Smooth muscle cell (in vitro differentiated cells): ENCODE results near the gene ARF1. TPM values are rescaled to one million over a fixed set of nuclear protein-coding genes. Genes with fewer than 3 reads are reported as not detected.

ENCODE experiments used
- DNase-seq: peaks from one replicate; lab custom pipeline; 2025; ENCODE audit not compliant: unreplicated experiment; lab: John Stamatoyannopoulos, UW
- H2AFZ ChIP-seq: fragments of 200-600 bp; sonication (generic); 2 replicates; pipeline ENCODE4 v1.6.0; 2016; ENCODE audit warnings: antibody characterized with exemption, low read depth, mild to moderate bottlenecking
- H3F3A ChIP-seq: fragments of 200-600 bp; sonication (generic); 2 replicates; pipeline ENCODE4 v1.6.0; 2017; ENCODE audit warnings: antibody characterized with exemption, low read depth
- H3K27ac ChIP-seq: fragments of 200-600 bp; sonication (generic); 2 replicates; pipeline ENCODE4 v1.5.1; 2016; ENCODE audit warnings: low read depth, mild to moderate bottlenecking
- H3K27me3 ChIP-seq: fragments of 200-600 bp; sonication (generic); 2 replicates; pipeline ENCODE4 v1.6.1; 2016; ENCODE audit warnings: low read depth, mild to moderate bottlenecking
- H3K36me3 ChIP-seq: fragments of 200-600 bp; sonication (generic); 2 replicates; pipeline ENCODE4 v1.5.1; 2016; ENCODE audit warnings: low read depth
- H3K4me1 ChIP-seq: fragments of 200-600 bp; sonication (generic); 2 replicates; pipeline ENCODE4 v1.5.1; 2016; ENCODE audit warnings: low read depth
- H3K4me2 ChIP-seq: fragments of 200-600 bp; sonication (generic); 2 replicates; pipeline ENCODE4 v1.6.0; 2016; ENCODE audit warnings: mild to moderate bottlenecking
- H3K4me3 ChIP-seq: fragments of 200-600 bp; sonication (generic); 2 replicates; pipeline ENCODE4 v1.5.1; 2016; ENCODE audit warnings: mild to moderate bottlenecking
- H3K79me2 ChIP-seq: fragments of 200-600 bp; sonication (generic); 2 replicates; pipeline ENCODE4 v1.6.0; 2016; ENCODE audit warnings: low read depth, mild to moderate bottlenecking
- H3K9ac ChIP-seq: fragments of 200-600 bp; sonication (generic); 2 replicates; pipeline ENCODE4 v1.6.0; 2016; ENCODE audit warnings: low read depth
- H3K9me3 ChIP-seq: fragments of 200-600 bp; sonication (generic); replicated peaks from 2 replicates; pipeline ENCODE4 v1.5.1; 2016; ENCODE audit warnings: low read depth
- H4K20me1 ChIP-seq: fragments of 200-600 bp; sonication (generic); 2 replicates; pipeline ENCODE4 v1.6.0; 2016; ENCODE audit warnings: low read depth
- WGBS: methylation state at CpG from one replicate; pipeline ENCODE4 v1.1.7; 2016; ENCODE audit warnings: low lambda C conversion rate; 5-methylcytosine and 5-hydroxymethylcytosine counted together
- polyA plus RNA-seq: library from polyadenylated mRNA; unstranded; fragments of >200 nt; fragmentation: Nextera tagmentation; extraction: Ambion mirVana; gene quantifications from 2 replicates; pipeline ENCODE4 v1.2.1, GENCODE V29; 2016
- total RNA-seq: library from RNA; depleted of rRNA; stranded (reverse); fragments of >200 nt; gene quantifications from 2 replicates; pipeline ENCODE4 v1.2.3, GENCODE V29; 2014
- TF ChIP-seq, protein P1 (sequence below): fragments of 200-600 bp; sonication (generic); IDR thresholded peaks from 2 replicates; pipeline ENCODE4 v1.5.1; 2017; ENCODE audit warnings: borderline replicate concordance, mild to moderate bottlenecking, antibody characterized with exemption; ENCODE audit not compliant: insufficient read depth, poor library complexity, severe bottlenecking

The ARF1 gene
- total and polyA plus RNA-seq, 2 experiments from 2014 or later: 237 to 698 TPM

DNA sequence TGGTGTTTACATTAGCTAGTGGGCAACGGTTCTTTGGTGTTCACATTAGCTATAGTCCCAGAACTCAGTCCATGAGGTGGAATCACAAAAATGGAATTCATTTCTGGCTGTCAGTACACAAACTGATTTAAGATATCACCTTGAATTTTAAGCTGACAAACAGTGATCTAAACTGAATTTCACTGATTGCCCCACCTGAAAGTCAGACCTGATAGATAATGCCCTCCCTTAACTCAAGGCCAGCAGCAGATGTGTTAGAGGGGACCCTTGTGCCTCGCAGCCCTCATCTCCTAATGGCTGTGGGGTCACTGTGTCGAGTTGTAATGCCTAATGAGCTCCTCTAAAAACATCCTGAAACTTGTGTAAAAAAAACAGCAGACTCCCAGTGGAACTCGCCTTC, 8.6 kb downstream of the ARF1 start:
- TF ChIP-seq, protein P1, sequence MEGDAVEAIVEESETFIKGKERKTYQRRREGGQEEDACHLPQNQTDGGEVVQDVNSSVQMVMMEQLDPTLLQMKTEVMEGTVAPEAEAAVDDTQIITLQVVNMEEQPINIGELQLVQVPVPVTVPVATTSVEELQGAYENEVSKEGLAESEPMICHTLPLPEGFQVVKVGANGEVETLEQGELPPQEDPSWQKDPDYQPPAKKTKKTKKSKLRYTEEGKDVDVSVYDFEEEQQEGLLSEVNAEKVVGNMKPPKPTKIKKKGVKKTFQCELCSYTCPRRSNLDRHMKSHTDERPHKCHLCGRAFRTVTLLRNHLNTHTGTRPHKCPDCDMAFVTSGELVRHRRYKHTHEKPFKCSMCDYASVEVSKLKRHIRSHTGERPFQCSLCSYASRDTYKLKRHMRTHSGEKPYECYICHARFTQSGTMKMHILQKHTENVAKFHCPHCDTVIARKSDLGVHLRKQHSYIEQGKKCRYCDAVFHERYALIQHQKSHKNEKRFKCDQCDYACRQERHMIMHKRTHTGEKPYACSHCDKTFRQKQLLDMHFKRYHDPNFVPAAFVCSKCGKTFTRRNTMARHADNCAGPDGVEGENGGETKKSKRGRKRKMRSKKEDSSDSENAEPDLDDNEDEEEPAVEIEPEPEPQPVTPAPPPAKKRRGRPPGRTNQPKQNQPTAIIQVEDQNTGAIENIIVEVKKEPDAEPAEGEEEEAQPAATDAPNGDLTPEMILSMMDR: no peak
- H3K36me3 ChIP-seq: no peaks in the 10 kb centered on the region
- H3K4me2 ChIP-seq: no peak overlapping the region
- WGBS: 90% methylated on average over 4 of the region's 4 CpGs
- H2AFZ ChIP-seq: no peak overlapping the region
- peaks cover 21% of the 10 kb centered on the region for H3F3A ChIP-seq
- peaks cover 100% of the 10 kb centered on the region for H4K20me1 ChIP-seq
- no peaks in the 10 kb centered on the region for H3K9me3 ChIP-seq
- peaks cover 100% of the 10 kb centered on the region for H3K79me2 ChIP-seq
- peaks cover 21% of the 10 kb centered on the region for H3K4me1 ChIP-seq
- H3K9ac ChIP-seq: no peak overlapping the region
- H3K4me3 ChIP-seq: no peak overlapping the region
- no peaks in the 10 kb centered on the region for H3K27me3 ChIP-seq
- peak overlapping the region; percentile 96 for H3K27ac ChIP-seq
- no peak for DNase-seq

GRCh38 chr1:228092342-228093049, 10.0 kb downstream of the ARF1 start:
- H3K36me3 ChIP-seq: no peaks in the 10 kb centered on the region
- no peaks in the 10 kb centered on the region for H3K27me3 ChIP-seq
- peak overlapping the region; percentile 96 for H3K27ac ChIP-seq
- TF ChIP-seq, protein P1: no peak
- no peak overlapping the region for H2AFZ ChIP-seq
- H3K9ac ChIP-seq: no peak overlapping the region
- WGBS: 91% methylated on average over 11 of the region's 11 CpGs
- peaks cover 100% of the 10 kb centered on the region for H3K79me2 ChIP-seq
- H3F3A ChIP-seq: peaks cover 23% of the 10 kb centered on the region
- no peak overlapping the region for H3K4me2 ChIP-seq
- H3K9me3 ChIP-seq: no peaks in the 10 kb centered on the region
- no peak for DNase-seq
- peaks cover 9% of the 10 kb centered on the region for H3K4me1 ChIP-seq
- peaks cover 100% of the 10 kb centered on the region for H4K20me1 ChIP-seq
- H3K4me3 ChIP-seq: no peak overlapping the region

DNA sequence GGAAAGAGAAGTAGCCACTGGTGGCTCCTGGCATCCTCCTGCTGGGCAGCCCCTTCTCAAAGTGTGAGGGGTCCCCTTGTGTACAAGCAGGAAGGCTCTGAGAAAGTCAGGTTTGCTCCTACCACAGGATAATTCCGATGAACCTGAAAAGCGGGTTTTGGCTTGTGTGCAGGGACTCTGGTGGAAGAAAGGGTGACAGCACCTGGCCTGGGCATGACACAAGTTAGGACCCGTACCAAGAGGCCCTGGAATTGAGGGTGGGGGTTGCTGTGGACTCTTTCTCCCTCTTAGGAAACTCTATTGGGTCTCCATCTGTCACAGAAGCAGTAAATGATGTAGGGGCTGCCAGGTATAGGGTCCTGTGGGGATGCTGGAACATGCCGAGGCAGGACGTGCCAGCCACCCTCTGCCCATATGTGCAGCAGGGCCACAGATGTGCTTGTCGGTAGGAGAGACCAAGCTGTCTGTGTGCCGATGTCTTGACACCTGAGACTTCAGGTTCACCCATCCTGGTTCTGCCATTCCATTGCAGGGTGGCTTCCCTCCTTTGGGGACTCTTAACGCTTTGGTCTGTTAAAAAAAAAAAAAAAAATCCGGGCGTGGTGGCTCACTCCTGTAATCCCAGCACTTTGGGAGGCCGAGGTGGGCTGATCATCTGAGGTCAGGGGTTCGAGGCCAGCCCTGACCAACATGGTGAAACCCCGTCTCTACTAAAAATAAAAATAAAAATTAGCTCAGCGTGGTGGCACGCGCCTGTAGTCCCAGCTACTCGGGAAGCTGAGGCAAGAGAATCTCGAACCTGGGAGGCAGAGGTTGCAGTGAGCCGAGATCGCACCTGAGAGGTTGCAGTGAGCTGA, 10.8 kb downstream of the ARF1 start:
- Histone ChIP-seq H4K20me1 (peaks cover 100% of the 10 kb centered on the region), H3K9ac (no peak overlapping the region), H3K27me3 (no peaks in the 10 kb centered on the region), H3K27ac (peak overlapping the region; percentile 96), H2AFZ (no peak overlapping the region), H3K4me3 (no peak overlapping the region), H3K9me3 (no peaks in the 10 kb centered on the region), H3K4me2 (no peak overlapping the region), H3K36me3 (no peaks in the 10 kb centered on the region), H3F3A (peaks cover 29% of the 10 kb centered on the region), H3K79me2 (peaks cover 100% of the 10 kb centered on the region), H3K4me1 (peaks cover 5% of the 10 kb centered on the region)
- 90% methylated on average over 20 of the region's 20 CpGs for WGBS
- no peak for DNase-seq
- TF ChIP-seq, protein P1: no peak
